PFSK-1 (cell line): ENCODE measurements around the gene ERC1.

Source experiments
- FOXP2 ChIP-seq: optimal IDR thresholded peaks from 2 replicates; pipeline ENCODE3; 2011; ENCODE audit warnings: borderline replicate concordance, control low read depth, inconsistent platforms; ENCODE audit not compliant: insufficient read depth; ENCODE audit errors: extremely low read length, extremely low read depth
- POLR2AphosphoS5 ChIP-seq: IDR thresholded peaks from 2 replicates; pipeline ENCODE4 v1.6.1; 2012; ENCODE audit warnings: low read depth, mild to moderate bottlenecking, control low read depth, low read length, moderate library complexity
- REST ChIP-seq, 2 experiments: IDR thresholded peaks; 2 replicates each; pipeline versions ENCODE4 v1.6.1 to v1.8.0; 2011 to 2012; ENCODE audit warnings: low read depth in 2 of 2, low read length in 2 of 2, control low read depth in 1 of 2, inconsistent platforms in 1 of 2, mild to moderate bottlenecking in 1 of 2, moderate library complexity in 1 of 2; ENCODE audit not compliant: insufficient read depth in 1 of 2
- TAF1 ChIP-seq: IDR thresholded peaks from 2 replicates; pipeline ENCODE4 v1.6.1; 2012; ENCODE audit warnings: low read length, control low read depth, borderline replicate concordance; ENCODE audit not compliant: insufficient read depth

- TF ChIP-seq FOXP2: no peak
- TF ChIP-seq POLR2AphosphoS5: no peak
- no peak for TF ChIP-seq REST (IDR thresholded peaks at IDR 0.05; ENCODE audit: insufficient read depth in 1 of 2, low read depth in 2 of 2, low read length in 2 of 2)
- no peak for TF ChIP-seq TAF1
Measured at GRCh38 chr12:1282670-1283315, 291.8 kb downstream of the ERC1 start.
